Gastroesophageal sphincter (tissue), 4 donors: Measurements from ENCODE around the gene C10orf53. TPM values are rescaled to one million over a fixed set of nuclear protein-coding genes. Genes with fewer than 3 reads are reported as not detected.

Source experiments
- ATAC-seq: fragments of 150-250 bp; one replicate; pipeline ENCODE4 v1.9.1; 2016; ENCODE audit warnings: mild to moderate bottlenecking, moderate library complexity
- H3K27ac ChIP-seq, 4 donors: fragments of 200-600 bp; sonication (generic) in 3 of 4; 1 replicate in 3 of 4; 2 replicates in 1 of 4; pipeline ENCODE4 v1.5.1; 2016 to 2019
- H3K27me3 ChIP-seq: fragments of 200-600 bp; sonication (generic); one replicate; pipeline ENCODE4 v1.5.1; 2019
- H3K36me3 ChIP-seq, 2 donors: fragments of 200-600 bp; sonication (generic); one replicate each; pipeline ENCODE4 v1.5.1; 2019; ENCODE audit warnings: control low read depth in 1 of 2
- H3K4me1 ChIP-seq, 3 donors: fragments of 200-600 bp; sonication (generic); 1 replicate in 2 of 3; 2 replicates in 1 of 3; pipeline ENCODE4 v1.5.1; 2016 to 2019; ENCODE audit warnings: control low read depth in 2 of 3
- H3K4me3 ChIP-seq, 2 donors: fragments of 200-600 bp; sonication (generic); one replicate each; pipeline ENCODE4 v1.5.1; 2019; ENCODE audit warnings: mild to moderate bottlenecking in 1 of 2, moderate library complexity in 1 of 2
- H3K9me3 ChIP-seq, 3 donors: fragments of 200-600 bp; sonication (generic); one replicate each; pipeline ENCODE4 v1.5.1; 2017 to 2019; ENCODE audit warnings: control low read depth in 2 of 3
- CTCF ChIP-seq, 4 experiments: fragments of 200-600 bp in 2 of 4; fragments of 450-650 bp in 2 of 4; sonication (generic) in 1 of 4; IDR thresholded peaks; one replicate each; pipeline ENCODE4 v1.5.1; 2017 to 2019; ENCODE audit warnings: antibody characterized with exemption in 4 of 4, mild to moderate bottlenecking in 2 of 4, moderate library complexity in 2 of 4
- EP300 ChIP-seq: sonication (generic); formaldehyde crosslinking; IDR thresholded peaks from one replicate; pipeline ENCODE4 v1.6.1; 2017; ENCODE audit warnings: antibody characterized with exemption, mild to moderate bottlenecking
- POLR2A ChIP-seq, 2 donors: fragments of 450-650 bp; IDR thresholded peaks; one replicate each; pipeline ENCODE4 v1.6.1; 2017; ENCODE audit warnings: antibody characterized with exemption in 2 of 2, mild to moderate bottlenecking in 2 of 2, moderate library complexity in 1 of 2
- POLR2AphosphoS5 ChIP-seq: sonication (generic); formaldehyde crosslinking; IDR thresholded peaks from one replicate; pipeline ENCODE4 v1.6.1; 2017; ENCODE audit warnings: antibody characterized with exemption
- WGBS, 2 donors: methylation state at CpG; one replicate each; pipeline ENCODE4 v1.1.5; 2018; ENCODE audit warnings: low coverage in 1 of 2; 5-methylcytosine and 5-hydroxymethylcytosine counted together
- total RNA-seq, 4 donors: library from RNA; depleted of rRNA; stranded (reverse); fragments of >200 nt; gene quantifications; one replicate each; pipeline ENCODE4 v1.1.0, GENCODE V29; 2016

Gene C10orf53
- total RNA-seq, 4 donors from 2014 or later = not detected

- no peaks in the 10 kb centered on the region for H3K36me3 ChIP-seq
- no peak overlapping the region for H3K27ac ChIP-seq
- TF ChIP-seq POLR2A (IDR thresholded peaks at IDR 0.05) (no peak), EP300 (no peak), POLR2AphosphoS5 (no peak)
- ATAC-seq = no peak
- H3K9me3 ChIP-seq = peaks cover 0 to under 1% (median 0%) of the 10 kb centered on the region in 3 donors
- no peaks in the 10 kb centered on the region for H3K4me1 ChIP-seq
- no peak overlapping the region for H3K4me3 ChIP-seq
- 68 to 80% methylated on average over 8 to 15 of the region's 15 CpGs for WGBS, 2 donors
- peaks cover 48% of the 10 kb centered on the region for H3K27me3 ChIP-seq
Measured at GRCh38 chr10:49652421-49653272, 26.8 kb upstream of the C10orf53 start.

- no peak overlapping the region for H3K4me3 ChIP-seq
- peaks cover 48% of the 10 kb centered on the region for H3K27me3 ChIP-seq
- 82% methylated on average over 2 of the region's 11 CpGs; no CpG with 5 or more reads in 1 of the 2 donors for WGBS, 2 donors
- peaks cover 0 to 8% (median 0%) of the 10 kb centered on the region in 3 donors for H3K9me3 ChIP-seq
- ATAC-seq = no peak
- no peaks in the 10 kb centered on the region for H3K36me3 ChIP-seq
- H3K27ac ChIP-seq = no peak overlapping the region
- no peak for TF ChIP-seq POLR2A (IDR thresholded peaks at IDR 0.05)
- no peak for TF ChIP-seq CTCF (IDR thresholded peaks at IDR 0.05)
- no peak for TF ChIP-seq POLR2AphosphoS5
- no peaks in the 10 kb centered on the region for H3K4me1 ChIP-seq
Measured at GRCh38 chr10:49653273-49653929, 26.1 kb upstream of the C10orf53 start.

GRCh38 chr10:49654036-49654693 lies 25.3 kb upstream of the C10orf53 start:
- TF ChIP-seq CTCF (IDR thresholded peaks at IDR 0.05) (no peak), POLR2A (IDR thresholded peaks at IDR 0.05) (no peak), EP300 (no peak), POLR2AphosphoS5 (no peak)
- no peak for ATAC-seq
- Histone ChIP-seq H3K27me3 (peaks cover 47% of the 10 kb centered on the region), H3K27ac (no peak overlapping the region), H3K9me3 (peaks cover 0 to 15% (median 0%) of the 10 kb centered on the region in 3 donors), H3K4me3 (no peak overlapping the region), H3K36me3 (no peaks in the 10 kb centered on the region), H3K4me1 (no peaks in the 10 kb centered on the region)
- WGBS, 2 donors = 48% methylated on average over 2 of the region's 5 CpGs; no CpG with 5 or more reads in 1 of the 2 donors

- Histone ChIP-seq H3K27ac (no peak overlapping the region), H3K27me3 (peaks cover 44% of the 10 kb centered on the region), H3K4me3 (no peak overlapping the region), H3K36me3 (no peaks in the 10 kb centered on the region), H3K9me3 (peaks cover 0 to 24% (median 0%) of the 10 kb centered on the region in 3 donors), H3K4me1 (no peaks in the 10 kb centered on the region)
- 94% methylated on average over 9 of the region's 18 CpGs for WGBS, 2 donors
- TF ChIP-seq POLR2AphosphoS5 = no peak
- TF ChIP-seq POLR2A (IDR thresholded peaks at IDR 0.05) = no peak
- TF ChIP-seq EP300 = no peak
- no peak for TF ChIP-seq CTCF (IDR thresholded peaks at IDR 0.05)
- no peak for ATAC-seq
Measured at GRCh38 chr10:49655099-49655498, 24.4 kb upstream of the C10orf53 start.

GRCh38 chr10:49656845-49657493 lies 22.5 kb upstream of the C10orf53 start:
- Histone ChIP-seq H3K36me3 (no peaks in the 10 kb centered on the region), H3K4me1 (no peaks in the 10 kb centered on the region), H3K4me3 (no peak overlapping the region), H3K27ac (no peak overlapping the region), H3K9me3 (peaks cover 0 to 29% (median 0%) of the 10 kb centered on the region in 3 donors), H3K27me3 (peaks cover 31% of the 10 kb centered on the region)
- WGBS, 2 donors = 61 to 86% methylated on average over 2 to 9 of the region's 9 CpGs
- no peak for ATAC-seq
- TF ChIP-seq CTCF (IDR thresholded peaks at IDR 0.05) = no peak
- no peak for TF ChIP-seq POLR2A (IDR thresholded peaks at IDR 0.05)
- no peak for TF ChIP-seq EP300
- no peak for TF ChIP-seq POLR2AphosphoS5
